IgD-negative memory B cell (primary cell): ENCODE measurements around the gene TMEM178B. TPM values are rescaled to one million over a fixed set of nuclear protein-coding genes. Genes with fewer than 3 reads are reported as not detected.
A peak's percentile ranks its signal among the peaks of the same experiment; 100 is the strongest.

Experiments
- H3K27ac Mint-ChIP-seq, 3 donors: one replicate each; pipeline ENCODE4 v1.8.0; 2020 to 2022; ENCODE audit warnings: mild to moderate bottlenecking in 3 of 3, mixed read lengths in 3 of 3, moderate library complexity in 1 of 3
- H3K27me3 Mint-ChIP-seq: one replicate; pipeline ENCODE4 v1.8.0; 2021; ENCODE audit warnings: mixed read lengths
- H3K36me3 Mint-ChIP-seq: one replicate; pipeline ENCODE4 v1.8.0; 2020; ENCODE audit warnings: mild to moderate bottlenecking, mixed read lengths
- H3K4me1 Mint-ChIP-seq, 3 donors: one replicate each; pipeline ENCODE4 v1.8.0; 2020 to 2022; ENCODE audit warnings: mixed read lengths in 3 of 3, mild to moderate bottlenecking in 1 of 3
- H3K4me3 Mint-ChIP-seq, 4 donors: one replicate each; pipeline ENCODE4 v1.8.0; 2020 to 2022; ENCODE audit warnings: mild to moderate bottlenecking in 4 of 4, mixed read lengths in 4 of 4, moderate library complexity in 3 of 4
- H3K9me3 Mint-ChIP-seq, 3 donors: one replicate each; pipeline ENCODE4 v1.8.0; 2020 to 2021; ENCODE audit warnings: mixed read lengths in 3 of 3, mild to moderate bottlenecking in 1 of 3
- polyA plus RNA-seq: library from polyadenylated mRNA; unstranded; fragments of 300-500 nt; fragmentation: Illumina TruSeq; gene quantifications from one replicate; pipeline ENCODE4 v1.2.3, GENCODE V29; 2021

Gene TMEM178B
- polyA plus RNA-seq, 1 donor from 2014 or later: not detected

DNA sequence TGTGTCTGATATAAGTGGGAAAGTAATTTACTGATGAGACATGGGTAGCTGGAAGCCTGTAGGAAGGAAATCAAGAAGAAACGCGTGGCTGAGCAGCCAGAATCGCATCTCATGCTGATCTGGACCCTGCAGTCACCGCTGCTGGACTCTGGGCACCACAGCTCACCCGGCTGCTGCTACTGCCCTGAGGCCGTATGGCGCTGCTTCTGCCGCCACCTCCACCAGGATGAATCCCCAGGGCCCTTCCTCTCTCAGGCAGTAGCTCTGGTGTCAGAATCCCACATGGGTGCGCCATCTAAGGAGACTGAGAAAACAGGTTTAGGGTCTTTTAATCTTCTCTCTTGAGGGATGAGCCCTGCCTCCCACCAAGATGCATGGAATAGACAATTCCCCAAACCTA, 407.1 kb downstream of the TMEM178B start:
- H3K4me3 Mint-ChIP-seq: no peak overlapping the region
- H3K27me3 Mint-ChIP-seq: peaks cover 1% of the 10 kb centered on the region
- peaks cover 0 to 2% (median 0%) of the 10 kb centered on the region in 3 donors for H3K9me3 Mint-ChIP-seq
- H3K36me3 Mint-ChIP-seq: no peaks in the 10 kb centered on the region
- no peak overlapping the region for H3K27ac Mint-ChIP-seq
- H3K4me1 Mint-ChIP-seq: no peaks in the 10 kb centered on the region

GRCh38 chr7:141481971-141482370, 408.1 kb downstream of the TMEM178B start:
- Mint-ChIP-seq H3K27me3 (peaks cover 1% of the 10 kb centered on the region), H3K9me3 (peaks cover 0 to under 1% (median 0%) of the 10 kb centered on the region in 3 donors), H3K27ac (no peak overlapping the region), H3K4me3 (no peak overlapping the region), H3K4me1 (no peaks in the 10 kb centered on the region), H3K36me3 (no peaks in the 10 kb centered on the region)

GRCh38 chr7:141483044-141483443, 409.2 kb downstream of the TMEM178B start:
- Mint-ChIP-seq H3K27ac (no peak overlapping the region), H3K36me3 (no peaks in the 10 kb centered on the region), H3K4me1 (no peaks in the 10 kb centered on the region), H3K9me3 (no peaks in the 10 kb centered on the region), H3K4me3 (no peak overlapping the region), H3K27me3 (peaks cover 1% of the 10 kb centered on the region)

GRCh38 chr7:141484907-141485306, 411.0 kb downstream of the TMEM178B start:
- Mint-ChIP-seq H3K27ac (no peak overlapping the region), H3K4me3 (no peak overlapping the region), H3K27me3 (peaks cover 1% of the 10 kb centered on the region), H3K4me1 (no peaks in the 10 kb centered on the region), H3K9me3 (no peaks in the 10 kb centered on the region), H3K36me3 (no peaks in the 10 kb centered on the region)

DNA sequence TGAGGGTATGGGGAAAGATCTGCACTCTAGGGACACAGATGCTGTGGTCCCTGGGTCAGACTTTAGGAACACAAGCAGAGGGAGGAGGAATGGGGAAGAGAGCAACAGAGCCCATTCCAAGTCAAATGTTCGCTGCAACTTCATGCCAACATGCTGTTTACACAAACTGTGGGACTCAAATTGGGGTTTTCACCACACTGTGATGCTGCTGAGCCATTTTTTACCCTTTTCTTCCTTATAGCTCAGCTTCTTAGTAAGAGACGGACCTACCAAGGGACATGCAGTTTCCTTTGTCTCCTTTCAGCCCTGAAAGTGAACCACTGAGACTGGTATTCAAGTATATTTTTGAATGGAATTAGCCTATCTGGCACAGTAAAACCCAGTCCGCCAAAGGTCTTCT, 413.1 kb downstream of the TMEM178B start:
- Mint-ChIP-seq H3K36me3 (peaks cover 1% of the 10 kb centered on the region), H3K4me1 (no peaks in the 10 kb centered on the region), H3K9me3 (no peaks in the 10 kb centered on the region), H3K27me3 (peaks cover 1% of the 10 kb centered on the region), H3K4me3 (no peak overlapping the region), H3K27ac (no peak overlapping the region)

GRCh38 chr7:141490474-141490873, 416.6 kb downstream of the TMEM178B start:
- Mint-ChIP-seq H3K4me3 (no peak overlapping the region), H3K4me1 (no peaks in the 10 kb centered on the region), H3K27me3 (peaks cover 4% of the 10 kb centered on the region), H3K36me3 (peaks cover 1% of the 10 kb centered on the region), H3K9me3 (no peaks in the 10 kb centered on the region), H3K27ac (no peak overlapping the region)

DNA sequence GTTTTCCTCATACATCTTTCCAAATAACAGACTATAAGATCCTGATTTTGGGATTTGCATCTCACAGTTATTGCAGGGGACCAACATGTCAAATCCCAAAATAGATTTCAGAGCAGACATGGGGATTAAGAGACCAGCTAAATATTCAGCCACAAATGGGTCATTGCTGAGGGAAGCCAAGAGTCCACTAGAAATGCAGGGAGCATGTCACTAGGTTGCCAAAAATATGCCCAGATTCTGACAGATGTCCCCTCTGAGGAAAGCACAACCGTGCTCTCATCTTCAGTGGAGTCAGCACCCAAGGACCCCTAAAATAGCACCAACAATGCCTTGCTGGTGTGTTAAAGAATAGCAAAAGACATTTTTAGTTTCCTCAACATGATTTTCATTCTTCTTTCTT, 421.2 kb downstream of the TMEM178B start:
- H3K27me3 Mint-ChIP-seq: peaks cover 8% of the 10 kb centered on the region
- H3K27ac Mint-ChIP-seq: no peak overlapping the region
- no peak overlapping the region for H3K4me3 Mint-ChIP-seq
- no peaks in the 10 kb centered on the region for H3K4me1 Mint-ChIP-seq
- no peaks in the 10 kb centered on the region for H3K9me3 Mint-ChIP-seq
- peaks cover 1% of the 10 kb centered on the region for H3K36me3 Mint-ChIP-seq

DNA sequence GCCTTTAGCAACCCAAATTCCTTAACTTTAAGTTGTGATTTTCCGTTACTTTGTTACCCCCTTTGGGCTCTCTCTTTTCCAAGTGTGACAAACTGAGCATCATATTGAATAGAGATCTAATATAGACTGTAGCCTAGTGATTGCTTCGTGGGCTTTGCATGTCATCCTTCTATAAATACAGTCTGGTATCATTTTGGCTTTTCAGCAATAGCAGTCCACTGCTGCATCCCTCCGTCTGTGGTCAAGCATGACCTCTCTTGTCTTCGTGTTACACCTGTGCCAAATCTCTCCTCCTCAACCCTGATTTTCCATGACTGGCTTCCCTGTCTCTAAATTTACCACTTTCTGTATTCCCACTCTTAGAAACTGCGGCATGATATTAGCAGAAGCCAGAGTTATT, 423.5 kb downstream of the TMEM178B start:
- H3K9me3 Mint-ChIP-seq: no peaks in the 10 kb centered on the region
- H3K4me1 Mint-ChIP-seq: no peaks in the 10 kb centered on the region
- no peak overlapping the region for H3K27ac Mint-ChIP-seq
- H3K36me3 Mint-ChIP-seq: no peaks in the 10 kb centered on the region
- H3K27me3 Mint-ChIP-seq: peaks cover 10% of the 10 kb centered on the region
- H3K4me3 Mint-ChIP-seq: no peak overlapping the region

- H3K4me1 Mint-ChIP-seq: no peaks in the 10 kb centered on the region
Observed at GRCh38 chr7:141500608-141501007, 426.7 kb downstream of the TMEM178B start.

DNA sequence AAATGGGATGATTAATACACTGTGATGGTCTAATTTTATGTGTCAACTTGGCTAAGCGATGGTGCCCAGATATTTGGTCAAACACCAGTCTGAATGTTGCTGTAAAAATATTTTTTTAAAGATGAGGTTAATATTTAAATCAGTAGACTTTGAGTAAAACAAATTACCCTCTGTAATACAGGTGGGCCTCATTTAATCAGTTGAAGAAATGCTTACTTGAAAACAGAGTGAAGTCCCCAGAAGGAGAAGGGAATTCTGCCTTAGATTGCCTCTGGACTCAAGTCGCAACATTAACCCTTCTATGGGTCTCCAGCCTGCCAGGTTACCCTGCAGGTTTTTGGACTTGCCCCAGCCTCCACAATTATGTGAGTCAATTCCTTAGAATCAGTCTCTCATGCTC, 427.6 kb downstream of the TMEM178B start:
- H3K27me3 Mint-ChIP-seq: peaks cover 7% of the 10 kb centered on the region
- no peak overlapping the region for H3K27ac Mint-ChIP-seq
- H3K4me3 Mint-ChIP-seq: no peak overlapping the region
- no peaks in the 10 kb centered on the region for H3K9me3 Mint-ChIP-seq
- no peaks in the 10 kb centered on the region for H3K36me3 Mint-ChIP-seq
- H3K4me1 Mint-ChIP-seq: no peaks in the 10 kb centered on the region

More at GRCh38 chr7:141500608-141501007, 426.7 kb downstream of the TMEM178B start:
- peaks cover 7% of the 10 kb centered on the region for H3K27me3 Mint-ChIP-seq
- H3K9me3 Mint-ChIP-seq: no peaks in the 10 kb centered on the region
- H3K36me3 Mint-ChIP-seq: no peaks in the 10 kb centered on the region
- H3K4me3 Mint-ChIP-seq: no peak overlapping the region
- no peak overlapping the region for H3K27ac Mint-ChIP-seq

GRCh38 chr7:141511316-141511675, 437.4 kb downstream of the TMEM178B start:
- Mint-ChIP-seq H3K27me3 (peaks cover 33% of the 10 kb centered on the region), H3K4me3 (peak overlapping the region in 3 of 4 donors; percentile 70 to 94 (median 88)), H3K4me1 (peaks cover 4 to 12% (median 5%) of the 10 kb centered on the region in 3 donors), H3K9me3 (peaks cover 0 to 5% (median 0%) of the 10 kb centered on the region in 3 donors), H3K27ac (peak overlapping the region in 1 of 3 donors; percentile 60), H3K36me3 (no peaks in the 10 kb centered on the region)

DNA sequence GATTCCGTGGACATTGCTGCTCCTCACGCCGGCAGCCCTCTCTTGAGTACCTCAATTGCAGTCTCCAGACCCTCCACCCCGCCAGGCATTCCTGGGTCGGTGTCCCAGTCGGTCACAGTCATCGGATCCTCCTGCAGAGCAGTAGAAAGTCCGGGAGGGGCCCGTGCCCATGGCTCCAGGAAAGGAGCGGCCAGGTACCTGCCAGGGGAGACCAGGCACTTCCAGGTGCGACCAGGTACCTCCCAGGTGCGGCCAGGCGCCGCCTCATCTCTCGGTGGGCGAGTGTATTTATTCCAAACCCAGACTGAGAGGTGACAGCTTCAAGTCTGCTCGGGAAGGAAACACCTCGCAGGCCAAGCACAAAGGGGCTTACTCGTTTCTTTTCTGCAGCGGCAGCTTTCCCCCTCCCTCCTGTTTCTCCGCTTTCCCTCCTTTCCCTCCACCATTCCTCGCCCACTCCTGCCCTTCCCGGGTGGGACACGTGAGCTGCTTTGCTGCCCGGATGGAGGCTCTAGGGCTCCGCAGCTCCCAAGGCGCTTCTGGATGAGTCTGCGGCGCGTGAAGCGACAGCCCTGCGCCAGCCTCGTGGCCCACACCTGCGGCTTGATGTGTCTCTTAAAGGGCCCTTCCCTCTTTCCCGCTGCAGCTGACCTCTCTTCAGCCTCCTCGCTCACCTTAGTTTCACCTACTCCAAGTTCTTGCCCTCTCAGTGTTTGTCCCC, 438.0 kb downstream of the TMEM178B start:
- Mint-ChIP-seq H3K4me1 (peaks cover 4 to 12% (median 5%) of the 10 kb centered on the region in 3 donors), H3K27ac (peak overlapping the region in 1 of 3 donors; percentile 60), H3K36me3 (no peaks in the 10 kb centered on the region), H3K4me3 (peak overlapping the region; percentile 39 to 94 (median 79)), H3K27me3 (peaks cover 33% of the 10 kb centered on the region), H3K9me3 (peaks cover 0 to 5% (median 0%) of the 10 kb centered on the region in 3 donors)

DNA sequence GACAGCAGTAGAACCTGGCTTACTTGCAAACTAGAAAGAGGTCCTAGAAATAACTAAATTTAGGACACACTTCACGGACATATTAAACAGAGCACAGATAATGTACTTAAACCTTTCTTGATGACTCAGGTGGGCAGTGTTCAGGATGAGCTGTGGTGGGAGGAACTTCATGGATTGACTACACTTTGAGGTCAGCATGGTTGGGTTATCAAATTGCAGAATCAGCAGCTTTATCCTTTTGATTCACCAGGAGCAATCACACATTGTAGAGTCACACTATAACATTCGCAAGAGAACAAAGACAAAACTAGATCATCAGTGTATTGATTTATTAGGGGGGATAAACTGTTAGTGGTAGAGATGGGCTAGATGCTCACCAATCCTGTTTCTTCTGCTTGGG, 438.7 kb downstream of the TMEM178B start:
- Mint-ChIP-seq H3K4me3 (peak overlapping the region; percentile 39 to 94 (median 79)), H3K4me1 (peaks cover 4 to 12% (median 5%) of the 10 kb centered on the region in 3 donors), H3K36me3 (no peaks in the 10 kb centered on the region), H3K27me3 (peaks cover 33% of the 10 kb centered on the region), H3K9me3 (peaks cover 0 to 5% (median 0%) of the 10 kb centered on the region in 3 donors), H3K27ac (no peak overlapping the region)

DNA sequence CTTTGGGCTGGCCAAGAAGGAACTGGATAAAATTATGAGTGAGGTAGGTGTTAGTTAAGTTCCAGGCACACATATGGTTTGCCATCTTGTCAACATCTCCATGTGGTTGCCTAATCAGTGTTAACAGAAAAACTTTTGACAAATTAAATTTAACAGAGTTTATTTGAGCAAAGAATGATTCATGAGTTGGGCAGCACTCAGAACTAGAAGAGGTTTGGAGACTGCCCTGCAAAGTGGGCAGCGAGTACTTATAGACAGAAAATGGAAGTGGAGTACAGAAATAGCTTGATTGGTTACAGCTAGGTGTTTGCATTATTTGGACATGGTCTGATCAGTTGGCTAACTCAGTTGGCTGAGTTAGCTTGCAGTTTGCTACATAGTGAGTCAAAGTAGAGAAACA, 439.9 kb downstream of the TMEM178B start:
- H3K27ac Mint-ChIP-seq: no peak overlapping the region
- peaks cover 4 to 12% (median 5%) of the 10 kb centered on the region in 3 donors for H3K4me1 Mint-ChIP-seq
- H3K4me3 Mint-ChIP-seq: no peak overlapping the region
- H3K27me3 Mint-ChIP-seq: peaks cover 26% of the 10 kb centered on the region
- peaks cover 2% of the 10 kb centered on the region for H3K36me3 Mint-ChIP-seq
- peaks cover 0 to 5% (median 0%) of the 10 kb centered on the region in 3 donors for H3K9me3 Mint-ChIP-seq

DNA sequence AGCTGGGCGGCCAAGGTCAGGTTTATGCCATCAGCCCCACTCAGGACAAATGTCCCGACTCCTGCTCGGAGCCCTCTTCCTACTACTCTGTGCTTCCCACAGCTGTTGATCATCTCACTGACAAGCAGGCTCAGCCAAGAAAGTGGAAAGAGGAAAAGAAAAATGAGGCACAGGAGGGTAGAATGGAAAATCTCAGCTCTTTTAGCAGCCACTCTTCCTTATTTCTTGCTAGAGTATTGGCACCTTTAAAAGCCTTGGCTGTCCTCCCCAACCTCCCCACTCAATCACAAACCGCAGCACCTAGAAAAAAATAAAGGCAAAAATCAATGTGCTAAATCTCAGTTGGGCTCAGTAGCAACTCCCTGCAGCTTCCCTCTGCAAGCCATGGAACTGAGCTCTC, 442.1 kb downstream of the TMEM178B start:
- Mint-ChIP-seq H3K36me3 (peaks cover 2% of the 10 kb centered on the region), H3K4me3 (no peak overlapping the region), H3K27ac (no peak overlapping the region), H3K9me3 (peaks cover 0 to 5% (median 0%) of the 10 kb centered on the region in 3 donors), H3K27me3 (peaks cover 19% of the 10 kb centered on the region), H3K4me1 (peaks cover 4 to 9% (median 4%) of the 10 kb centered on the region in 3 donors)

- Mint-ChIP-seq H3K4me1 (no peaks in the 10 kb centered on the region), H3K4me3 (no peak overlapping the region), H3K27me3 (peaks cover 6% of the 10 kb centered on the region), H3K27ac (no peak overlapping the region), H3K9me3 (peaks cover 0 to 2% (median 1%) of the 10 kb centered on the region in 3 donors), H3K36me3 (peaks cover 2% of the 10 kb centered on the region)
Observed at GRCh38 chr7:141519623-141520022, 445.8 kb downstream of the TMEM178B start.
